Measurements from ENCODE around the gene TSC22D2.

TSC22D2 gene

DNA sequence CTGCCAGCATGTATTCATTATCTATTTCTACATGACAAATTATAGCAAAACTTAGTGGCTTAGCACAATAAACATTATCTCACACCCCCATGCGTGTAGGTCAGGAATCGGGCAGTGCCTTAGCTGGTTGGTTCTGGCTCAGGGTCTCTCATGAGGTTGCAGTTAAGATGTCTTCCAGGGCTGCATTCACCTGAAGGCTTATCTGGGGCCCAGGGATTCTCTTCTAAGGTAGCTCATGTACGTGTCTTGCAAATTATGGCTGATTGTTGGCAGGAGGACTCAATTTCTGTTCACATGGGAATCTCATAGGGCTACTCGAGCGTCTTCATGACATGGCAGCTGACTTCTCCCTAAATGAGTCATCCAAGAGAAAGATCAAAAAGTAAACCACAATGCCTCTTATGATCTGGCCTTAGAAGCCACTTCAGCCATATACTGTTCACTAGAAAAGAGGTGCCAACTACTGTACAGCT lies 42.9 kb upstream of the TSC22D2 start:
- no peaks in the 10 kb centered on the region for H3K27me3 ChIP-seq (replicated peaks; ENCODE audit: control insufficient read depth, insufficient read depth, low read length)
- no peaks in the 10 kb centered on the region for H3K36me3 ChIP-seq (ENCODE audit: control insufficient read depth, insufficient read depth, low read length)
- no peak for DNase-seq (ENCODE audit: extremely low read depth, insufficient read length)
- H3K4me3 ChIP-seq (replicated peaks; ENCODE audit: low read depth, low read length), result no peak overlapping the region
- TF ChIP-seq, protein P1, sequence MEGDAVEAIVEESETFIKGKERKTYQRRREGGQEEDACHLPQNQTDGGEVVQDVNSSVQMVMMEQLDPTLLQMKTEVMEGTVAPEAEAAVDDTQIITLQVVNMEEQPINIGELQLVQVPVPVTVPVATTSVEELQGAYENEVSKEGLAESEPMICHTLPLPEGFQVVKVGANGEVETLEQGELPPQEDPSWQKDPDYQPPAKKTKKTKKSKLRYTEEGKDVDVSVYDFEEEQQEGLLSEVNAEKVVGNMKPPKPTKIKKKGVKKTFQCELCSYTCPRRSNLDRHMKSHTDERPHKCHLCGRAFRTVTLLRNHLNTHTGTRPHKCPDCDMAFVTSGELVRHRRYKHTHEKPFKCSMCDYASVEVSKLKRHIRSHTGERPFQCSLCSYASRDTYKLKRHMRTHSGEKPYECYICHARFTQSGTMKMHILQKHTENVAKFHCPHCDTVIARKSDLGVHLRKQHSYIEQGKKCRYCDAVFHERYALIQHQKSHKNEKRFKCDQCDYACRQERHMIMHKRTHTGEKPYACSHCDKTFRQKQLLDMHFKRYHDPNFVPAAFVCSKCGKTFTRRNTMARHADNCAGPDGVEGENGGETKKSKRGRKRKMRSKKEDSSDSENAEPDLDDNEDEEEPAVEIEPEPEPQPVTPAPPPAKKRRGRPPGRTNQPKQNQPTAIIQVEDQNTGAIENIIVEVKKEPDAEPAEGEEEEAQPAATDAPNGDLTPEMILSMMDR (IDR thresholded peaks at IDR 0.05; ENCODE audit: insufficient read depth, low read length, poor library complexity, severe bottlenecking), result no peak

DNA sequence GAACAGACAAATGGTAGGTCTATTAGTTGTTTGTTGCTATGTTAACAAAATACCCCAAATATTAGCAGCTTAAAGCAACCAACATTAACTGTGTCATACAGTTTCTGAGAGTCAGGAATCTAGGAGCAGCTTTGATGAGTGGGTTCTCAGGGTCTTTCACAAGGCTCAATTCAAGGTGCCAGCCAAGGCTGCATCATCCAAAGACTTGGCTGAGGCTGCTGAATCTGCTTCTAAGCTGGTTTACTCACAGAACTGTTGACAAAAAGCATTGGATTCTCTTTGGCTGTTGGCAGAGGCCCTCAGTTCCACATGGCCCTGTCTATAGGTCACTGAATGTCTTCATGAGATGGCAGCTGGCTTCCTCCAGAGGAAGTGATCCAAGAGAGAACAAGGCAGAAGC lies 40.3 kb upstream of the TSC22D2 start:
- DNase-seq (ENCODE audit: extremely low read depth, insufficient read length), result no peak
- no peaks in the 10 kb centered on the region for H3K36me3 ChIP-seq (ENCODE audit: control insufficient read depth, insufficient read depth, low read length)
- TF ChIP-seq, protein P1 (IDR thresholded peaks at IDR 0.05; ENCODE audit: insufficient read depth, low read length, poor library complexity, severe bottlenecking), result no peak
- H3K4me3 ChIP-seq (replicated peaks; ENCODE audit: low read depth, low read length), result no peak overlapping the region
- H3K27me3 ChIP-seq (replicated peaks; ENCODE audit: control insufficient read depth, insufficient read depth, low read length), result no peaks in the 10 kb centered on the region

DNA sequence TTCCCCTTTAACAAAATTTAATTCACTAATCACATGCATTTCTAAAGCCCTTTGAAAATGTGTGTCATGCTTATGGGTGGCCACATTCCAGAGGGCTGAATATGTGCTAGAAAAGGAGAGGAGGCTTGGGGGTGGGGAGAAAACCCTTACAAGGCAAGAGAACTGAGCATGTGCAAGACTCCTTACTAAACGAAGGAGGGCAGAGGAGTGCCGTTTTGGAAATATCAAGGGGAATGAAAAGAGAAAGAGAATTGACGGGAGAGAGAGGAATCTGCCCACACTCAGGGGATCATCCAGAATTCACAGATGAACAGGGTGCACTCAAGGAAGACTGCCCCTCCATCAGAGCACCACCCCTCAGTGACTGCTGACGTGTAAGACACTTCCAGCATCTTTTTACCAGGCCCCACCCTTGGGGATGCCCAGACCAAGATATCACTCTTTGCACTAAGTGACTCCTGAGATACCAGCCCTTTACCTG lies 37.9 kb upstream of the TSC22D2 start:
- TF ChIP-seq, protein P1 (IDR thresholded peaks at IDR 0.05; ENCODE audit: insufficient read depth, low read length, poor library complexity, severe bottlenecking), result no peak
- no peak for DNase-seq (ENCODE audit: extremely low read depth, insufficient read length)
- no peaks in the 10 kb centered on the region for H3K27me3 ChIP-seq (replicated peaks; ENCODE audit: control insufficient read depth, insufficient read depth, low read length)
- H3K4me3 ChIP-seq (replicated peaks; ENCODE audit: low read depth, low read length), result no peak overlapping the region
- H3K36me3 ChIP-seq (ENCODE audit: control insufficient read depth, insufficient read depth, low read length), result no peaks in the 10 kb centered on the region

DNA sequence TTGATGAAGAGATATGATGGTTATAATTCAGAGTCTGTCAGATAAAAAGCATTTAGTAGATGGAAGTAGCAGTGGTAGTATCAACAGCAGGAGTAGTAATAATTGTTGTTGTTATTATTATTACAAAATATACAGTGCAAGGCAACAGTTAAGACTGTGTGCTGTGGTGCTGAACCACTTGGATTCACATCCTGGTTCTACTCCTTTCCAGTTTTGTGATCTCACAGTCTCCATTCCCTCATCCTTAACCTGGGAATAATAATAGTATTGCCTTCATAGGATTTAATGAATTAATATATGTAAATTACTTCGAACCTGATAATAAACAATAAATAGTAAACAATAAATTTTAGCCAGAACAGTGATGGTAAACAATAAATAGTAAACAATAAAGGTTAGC lies 37.1 kb upstream of the TSC22D2 start:
- Histone ChIP-seq H3K36me3 (ENCODE audit: control insufficient read depth, insufficient read depth, low read length) (no peaks in the 10 kb centered on the region), H3K27me3 (replicated peaks; ENCODE audit: control insufficient read depth, insufficient read depth, low read length) (no peaks in the 10 kb centered on the region), H3K4me3 (replicated peaks; ENCODE audit: low read depth, low read length) (no peak overlapping the region)
- DNase-seq (ENCODE audit: extremely low read depth, insufficient read length), result no peak
- TF ChIP-seq, protein P1 (IDR thresholded peaks at IDR 0.05; ENCODE audit: insufficient read depth, low read length, poor library complexity, severe bottlenecking), result no peak

DNA sequence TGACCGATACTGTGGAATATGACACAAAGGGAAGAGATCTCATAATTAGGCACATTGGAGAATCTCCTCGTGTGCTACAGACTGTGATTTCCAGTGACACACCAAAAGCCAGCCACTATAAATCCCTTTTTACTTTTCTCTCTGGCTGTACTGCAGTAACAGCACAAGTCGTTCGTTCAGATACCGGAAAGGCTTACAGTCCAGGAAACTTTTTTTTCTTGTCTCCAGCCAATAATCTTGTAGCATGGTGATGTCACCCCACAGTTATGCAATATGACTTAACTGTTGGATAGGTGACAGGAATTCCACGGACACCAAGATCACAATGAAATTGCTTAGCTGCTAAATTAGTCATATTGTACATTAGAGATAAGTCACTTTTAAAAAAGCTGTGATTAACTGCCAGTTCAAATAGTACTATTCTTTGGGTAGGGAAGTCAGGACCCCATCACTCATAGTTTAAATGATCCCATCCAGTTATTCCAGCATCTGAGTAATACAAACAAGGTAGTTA lies 36.3 kb upstream of the TSC22D2 start:
- Histone ChIP-seq H3K36me3 (ENCODE audit: control insufficient read depth, insufficient read depth, low read length) (no peaks in the 10 kb centered on the region), H3K4me3 (replicated peaks; ENCODE audit: low read depth, low read length) (no peak overlapping the region), H3K27me3 (replicated peaks; ENCODE audit: control insufficient read depth, insufficient read depth, low read length) (no peaks in the 10 kb centered on the region)
- DNase-seq (ENCODE audit: extremely low read depth, insufficient read length), result no peak
- TF ChIP-seq, protein P1 (IDR thresholded peaks at IDR 0.05; ENCODE audit: insufficient read depth, low read length, poor library complexity, severe bottlenecking), result no peak

DNA sequence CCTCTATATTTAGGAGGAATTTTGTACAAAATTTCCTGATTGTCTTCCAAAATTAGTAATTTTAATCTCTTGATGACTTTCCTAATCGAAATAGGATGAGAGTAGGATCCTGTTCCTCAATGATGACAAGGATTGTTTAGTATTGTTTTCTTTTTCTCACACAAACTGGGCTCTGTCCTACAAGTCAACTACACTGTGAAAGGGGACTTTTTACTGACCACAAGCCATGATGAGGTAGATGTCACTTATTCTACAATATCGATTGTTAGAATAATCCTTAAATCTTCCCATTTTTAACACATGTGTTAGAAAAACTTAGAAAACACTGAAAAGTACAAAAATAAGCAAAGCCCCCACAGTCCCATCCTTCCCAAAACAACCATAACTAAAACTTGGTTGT lies 35.8 kb upstream of the TSC22D2 start:
- no peak for DNase-seq (ENCODE audit: extremely low read depth, insufficient read length)
- TF ChIP-seq, protein P1 (IDR thresholded peaks at IDR 0.05; ENCODE audit: insufficient read depth, low read length, poor library complexity, severe bottlenecking), result no peak
- H3K4me3 ChIP-seq (replicated peaks; ENCODE audit: low read depth, low read length), result no peak overlapping the region

More for the DNA sequence above, 35.8 kb upstream of the TSC22D2 start:
- Histone ChIP-seq H3K27me3 (replicated peaks; ENCODE audit: control insufficient read depth, insufficient read depth, low read length) (no peaks in the 10 kb centered on the region), H3K36me3 (ENCODE audit: control insufficient read depth, insufficient read depth, low read length) (no peaks in the 10 kb centered on the region)
